Posterior cingulate gyrus (tissue), 11 donors: Measurements from ENCODE around the gene MOCS2.
A peak's percentile ranks its signal among the peaks of the same experiment; 100 is the strongest.
"Not testable (repeated sequence)": the region's sequence is repeated elsewhere in the genome, so short reads cannot be mapped to it uniquely, and the experiment has no call there.

Experiments used
- DNase-seq, 10 donors: peaks; one replicate each; pipeline versions ENCODE4 v3.0.0 to v3.0.0-alpha.2; 2020 to 2021; ENCODE audit warnings: mixed read lengths in 3 of 10
- intact Hi-C: fragments of 100-400 bp; cut with DNase I; formaldehyde crosslinking; loops from one replicate; pipeline ENCODE4 v1.15.1; 2023

MOCS2 gene, protein sequence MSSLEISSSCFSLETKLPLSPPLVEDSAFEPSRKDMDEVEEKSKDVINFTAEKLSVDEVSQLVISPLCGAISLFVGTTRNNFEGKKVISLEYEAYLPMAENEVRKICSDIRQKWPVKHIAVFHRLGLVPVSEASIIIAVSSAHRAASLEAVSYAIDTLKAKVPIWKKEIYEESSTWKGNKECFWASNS

GRCh38 chr5:53109443-53110127 lies at the start of gene MOCS2:
Gene MOCS2 (minus strand): TSS chr5:53109757. CDS start chr5:53107174, 2,583 bp downstream.
- intact Hi-C loops = loop anchor here (10.0 kb wide), 1 partner anchor 305 kb away; no protein-coding TSS in a partner anchor
- DNase-seq = peak; percentile 79 to 98 (median 87)

- no peak for DNase-seq
- intact Hi-C loops = no loop called here
Observed at GRCh38 chr5:53151713-53152458, 42.3 kb upstream of the MOCS2 start.

DNA sequence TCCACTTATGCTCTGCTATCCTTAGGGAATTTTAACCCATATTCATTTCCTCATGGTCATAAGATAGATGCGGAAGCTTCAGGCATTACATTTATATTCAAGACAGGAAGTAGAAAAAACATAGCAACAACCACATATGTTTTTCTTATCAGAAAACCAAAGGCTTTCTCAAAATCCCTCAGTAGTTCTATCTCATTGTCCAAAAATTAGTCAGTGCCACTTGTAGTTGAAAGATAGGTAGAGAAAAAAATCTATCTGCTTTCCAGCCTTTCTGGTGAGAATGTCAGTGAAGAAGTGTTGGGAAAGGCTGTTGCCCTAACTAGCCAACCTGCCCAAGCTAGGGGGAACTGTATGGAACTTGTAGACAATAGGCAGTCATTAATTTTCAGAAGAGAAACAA lies 23.5 kb upstream of the MOCS2 start:
- intact Hi-C loops = no loop called here
- DNase-seq = no peak

- intact Hi-C loops = no loop called here
- DNase-seq = no peak
Observed at GRCh38 chr5:53130266-53130665, 20.7 kb upstream of the MOCS2 start.

DNA sequence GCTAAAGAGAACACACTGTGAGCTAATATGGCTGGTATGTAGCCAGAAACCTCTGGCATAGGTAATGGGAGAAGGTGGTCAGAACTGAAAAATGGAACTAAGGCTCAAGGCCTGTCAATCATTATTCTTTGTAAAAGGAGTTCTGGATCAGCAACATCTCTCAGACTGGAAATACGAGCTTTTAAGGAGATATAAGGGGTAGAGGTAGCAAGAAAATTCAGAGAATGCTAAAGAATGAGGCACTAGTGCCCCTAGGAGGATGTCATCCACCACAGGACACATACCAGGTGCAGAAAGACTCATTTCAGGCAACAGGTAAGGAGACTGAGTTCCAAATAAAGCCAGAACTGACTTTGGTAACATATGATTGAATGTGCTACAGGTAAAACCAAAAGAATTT lies 18.9 kb upstream of the MOCS2 start:
- DNase-seq = no peak
- intact Hi-C loops = no loop called here

DNA sequence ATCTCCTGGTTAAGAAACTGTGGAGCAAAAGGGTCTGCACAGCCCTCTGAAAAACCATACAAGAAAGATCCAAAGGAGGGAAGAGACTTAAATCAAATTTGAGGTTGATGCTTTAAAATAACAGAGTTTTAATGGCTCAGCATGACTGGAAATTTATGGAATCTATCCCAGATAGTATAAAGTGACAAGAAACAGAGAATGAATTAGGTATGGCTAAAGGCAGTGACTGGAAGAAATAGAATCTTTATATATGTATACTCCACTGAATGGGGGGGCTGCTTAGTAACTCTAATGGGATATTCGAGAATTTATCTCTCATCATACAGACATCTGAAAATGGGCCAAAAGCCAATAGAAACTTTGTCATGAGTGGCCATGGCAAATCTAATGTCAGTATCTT lies 17.6 kb upstream of the MOCS2 start:
- DNase-seq = no peak
- intact Hi-C loops = no loop called here

GRCh38 chr5:53126521-53126920 lies 17.0 kb upstream of the MOCS2 start:
- intact Hi-C loops = no loop called here
- DNase-seq = no peak

DNA sequence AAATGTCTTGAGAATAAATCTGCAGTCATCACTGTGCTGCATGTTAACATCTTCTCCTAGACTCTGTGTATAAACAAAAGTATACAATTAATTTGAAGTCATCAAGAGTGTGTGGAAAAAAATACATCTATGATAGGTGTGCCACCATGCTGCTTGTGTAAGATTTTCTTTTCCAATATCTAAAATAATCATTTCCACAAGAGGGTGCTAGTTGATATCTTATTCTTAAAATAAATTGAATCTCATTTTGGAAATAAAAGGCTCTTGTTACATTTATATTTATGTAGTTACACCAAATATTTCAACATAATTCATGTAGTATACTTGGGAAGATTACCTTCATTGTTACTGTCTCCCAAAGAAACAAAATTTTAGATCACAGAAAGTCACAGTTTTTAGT lies 14.1 kb upstream of the MOCS2 start:
- intact Hi-C loops = no loop called here
- no peak for DNase-seq

GRCh38 chr5:53120165-53120564 lies 10.6 kb upstream of the MOCS2 start:
- no peak for DNase-seq
- intact Hi-C loops = no loop called here

- no peak for DNase-seq
- intact Hi-C loops = no loop called here
Observed at GRCh38 chr5:53118879-53119278, 9.3 kb upstream of the MOCS2 start.

DNA sequence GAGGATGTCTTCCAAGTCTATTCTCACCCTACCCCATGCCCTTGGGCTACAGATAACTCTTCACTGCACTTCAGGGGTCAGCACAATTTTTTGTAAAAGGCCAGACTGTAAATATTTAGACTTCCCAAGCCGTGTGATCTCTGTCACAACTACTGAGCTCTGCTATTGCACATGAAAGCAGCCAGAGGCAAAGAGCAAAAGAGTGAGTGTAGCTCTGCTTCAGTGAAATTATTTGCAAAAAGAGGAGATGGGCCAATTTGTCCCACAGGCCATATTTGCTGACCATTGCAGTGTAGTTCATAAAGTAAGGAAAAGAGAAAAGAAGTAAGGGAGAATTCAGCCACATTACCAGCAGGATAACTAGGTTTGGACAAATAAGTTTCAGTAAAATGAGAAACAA lies 7.0 kb upstream of the MOCS2 start:
- DNase-seq = no peak
- intact Hi-C loops = no loop called here

DNA sequence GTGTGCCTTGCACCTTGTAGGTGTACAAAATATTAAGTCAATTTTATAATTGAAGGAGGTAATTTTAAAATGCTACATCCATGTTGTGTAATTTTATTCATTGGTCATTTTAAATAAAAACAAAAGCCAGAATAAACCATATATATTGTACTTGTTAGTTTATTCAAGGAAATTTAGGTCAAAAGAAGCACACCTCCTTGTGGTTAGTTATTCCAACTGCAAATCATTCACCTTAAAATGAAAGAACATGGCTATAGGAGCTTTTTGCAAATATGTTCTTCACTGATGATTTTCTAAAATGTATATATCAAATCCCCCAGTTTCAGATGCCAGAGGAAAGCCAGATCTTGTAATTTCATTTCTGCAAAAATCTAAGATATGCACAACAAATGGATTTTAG lies 5.4 kb upstream of the MOCS2 start:
- intact Hi-C loops = no loop called here
- DNase-seq = no peak

DNA sequence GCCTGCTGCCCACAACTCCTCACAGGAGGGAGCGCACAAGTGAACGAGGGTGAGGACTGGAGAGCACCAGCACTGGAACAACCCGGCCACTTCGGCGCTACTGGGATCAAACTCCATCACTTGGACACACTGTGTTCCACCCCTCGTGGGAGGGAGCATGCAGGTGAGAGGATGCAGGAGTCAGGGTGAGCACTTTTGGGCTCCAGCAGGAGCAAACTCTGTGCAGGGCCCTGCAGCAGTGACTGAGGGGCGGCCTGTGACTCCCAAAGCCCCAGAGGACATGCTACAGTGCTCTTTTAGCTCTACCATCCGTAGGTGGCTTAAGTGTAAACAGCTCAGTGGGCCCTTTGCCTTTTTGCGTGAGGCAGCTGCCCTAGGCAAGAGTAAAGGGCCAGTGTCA lies 4.4 kb upstream of the MOCS2 start:
- DNase-seq = peak in 1 of 10 donors; percentile 58
- intact Hi-C loops = no loop called here

DNA sequence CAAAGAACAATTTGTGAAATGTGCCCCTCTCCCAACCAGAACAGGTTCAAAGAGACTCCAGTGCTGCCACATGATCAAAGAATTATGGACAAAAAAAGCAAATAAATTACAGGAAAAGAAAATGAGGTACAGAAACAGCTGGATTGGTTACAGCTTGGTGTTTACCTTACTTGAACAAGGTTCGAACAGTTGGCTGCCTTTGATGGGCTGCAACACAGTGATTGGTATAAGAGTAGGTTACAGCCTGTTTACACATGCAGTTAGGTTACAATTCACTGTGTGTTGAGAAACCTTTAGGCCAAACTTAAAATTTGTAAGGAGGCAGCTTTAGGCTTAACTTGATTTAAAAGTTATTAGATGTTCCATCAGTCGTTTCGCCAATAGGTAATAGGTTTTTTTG lies 3.4 kb upstream of the MOCS2 start:
- intact Hi-C loops = no loop called here
- DNase-seq = no peak

- intact Hi-C loops, DNase-seq: not testable (repeated sequence)
Observed at GRCh38 chr5:53112307-53112706, 2.8 kb upstream of the MOCS2 start.

DNA sequence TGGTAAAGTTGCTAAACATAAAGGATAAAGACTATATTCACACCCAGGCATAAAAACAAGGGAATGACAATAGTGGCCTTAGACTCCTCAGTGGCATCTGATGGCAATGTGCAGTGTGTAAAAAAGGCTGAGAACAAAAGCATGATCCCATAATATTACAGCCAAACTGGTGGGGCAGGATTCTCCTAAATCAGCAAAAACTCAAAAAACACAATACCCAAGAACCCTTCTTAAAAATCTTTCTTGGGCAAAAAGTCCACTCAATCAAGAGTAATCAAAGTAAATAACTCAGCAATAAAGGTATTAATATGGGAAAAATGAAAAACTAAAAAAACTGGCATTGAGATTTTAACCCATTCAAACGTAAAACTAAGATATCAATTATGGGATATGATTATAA lies 1.6 kb upstream of the MOCS2 start:
- intact Hi-C loops = no loop called here
- no peak for DNase-seq

DNA sequence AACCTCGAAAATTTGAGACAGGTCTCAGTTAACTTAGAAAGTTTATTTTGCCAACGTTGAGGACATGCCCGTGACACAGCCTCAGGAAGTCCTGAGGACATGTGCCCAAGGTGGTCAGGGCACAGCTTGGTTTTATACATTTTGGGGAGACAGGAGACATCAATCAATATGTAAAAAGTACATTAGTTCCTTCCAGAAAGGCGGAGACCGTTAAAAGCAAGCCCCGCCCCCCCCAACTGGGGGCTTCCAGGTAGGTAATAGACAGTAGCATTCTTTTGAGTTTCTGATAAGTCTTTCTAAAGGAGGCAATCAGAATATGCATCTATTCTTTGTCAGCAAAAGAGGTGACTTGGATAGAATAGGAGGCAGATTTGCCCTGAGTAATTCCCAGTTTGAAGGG lies 599 bp upstream of the MOCS2 start:
- intact Hi-C loops = no loop called here
- DNase-seq = peak in 1 of 10 donors; percentile 69

GRCh38 chr5:53109056-53109442 lies 508 bp downstream of the MOCS2 start:
- no peak for DNase-seq

GRCh38 chr5:53105611-53106300 lies 3.8 kb downstream of the MOCS2 start:
- intact Hi-C loops = loop anchor here (10.0 kb wide), 1 partner anchor 301 kb away; no protein-coding TSS in a partner anchor
- no peak for DNase-seq

More at GRCh38 chr5:53109056-53109442, 508 bp downstream of the MOCS2 start:
- intact Hi-C loops = loop anchor here (10.0 kb wide), 1 partner anchor 304 kb away; no protein-coding TSS in a partner anchor

GRCh38 chr5:53100606-53101005 lies 9.0 kb downstream of the MOCS2 start:
- intact Hi-C loops = loop anchor here (10.0 kb wide), 1 partner anchor 296 kb away; no protein-coding TSS in a partner anchor

DNA sequence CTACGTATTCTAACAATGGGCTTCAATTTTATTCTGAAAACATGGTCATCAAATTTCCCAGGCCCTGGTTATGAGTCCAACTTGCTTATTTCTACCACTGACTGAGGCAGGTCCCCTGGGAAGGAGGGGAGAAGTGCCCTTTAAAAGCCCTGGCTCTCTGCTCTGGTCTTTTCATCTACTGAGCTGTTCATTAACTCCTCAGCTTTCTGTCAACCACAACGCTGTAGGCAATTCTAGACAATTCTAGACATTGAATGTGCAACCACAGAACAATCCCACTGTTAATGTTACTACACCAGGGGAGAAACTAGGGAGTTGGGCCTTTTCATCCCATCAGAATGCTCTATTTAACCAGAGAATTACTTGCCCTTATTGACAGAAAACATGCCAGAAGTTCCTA lies 10.0 kb downstream of the MOCS2 start:
- intact Hi-C loops = loop anchor here (10.0 kb wide), 1 partner anchor 115 kb away; the partner anchor contains the start of gene ITGA2
- DNase-seq = no peak

More at GRCh38 chr5:53100606-53101005, 9.0 kb downstream of the MOCS2 start:
- DNase-seq = no peak
